Calu3 (cell line): ENCODE data around the gene FBLN2. TPM values are rescaled to one million over a fixed set of nuclear protein-coding genes. Genes with fewer than 3 reads are reported as not detected.

Source experiments
- BruUV-seq: library from RNA; stranded (reverse); fragments of 400-500 nt; replicated peaks from 2 replicates; lab custom pipeline; 2021; lab: Mats Ljungman, UMichigan
- CTCF ChIA-PET: fragments of 300-600 bp; sonication (Branson Sonifier 250); formaldehyde crosslinking; loops from one replicate; lab custom pipeline; 2022; ENCODE audit warnings: antibody characterized with exemption; lab: Charles Lee
- DNase-seq: peaks from one replicate; pipeline ENCODE4 v3.0.0; 2022
- H3K27ac Mint-ChIP-seq: one replicate; pipeline ENCODE4 v1.8.0; 2022; ENCODE audit warnings: mixed read lengths; ENCODE audit not compliant: unreplicated experiment
- H3K27me3 Mint-ChIP-seq: one replicate; pipeline ENCODE4 v1.8.0; 2022; ENCODE audit warnings: mixed read lengths; ENCODE audit not compliant: unreplicated experiment
- H3K36me3 Mint-ChIP-seq: one replicate; pipeline ENCODE4 v1.8.0; 2022; ENCODE audit warnings: mild to moderate bottlenecking, moderate library complexity, mixed read lengths; ENCODE audit not compliant: insufficient read depth, unreplicated experiment
- H3K4me1 Mint-ChIP-seq: one replicate; pipeline ENCODE4 v1.8.0; 2022; ENCODE audit warnings: mild to moderate bottlenecking, low read depth, mixed read lengths; ENCODE audit not compliant: unreplicated experiment
- H3K4me3 Mint-ChIP-seq: one replicate; pipeline ENCODE4 v1.8.0; 2022; ENCODE audit warnings: mild to moderate bottlenecking, low read depth, moderate library complexity, mixed read lengths; ENCODE audit not compliant: unreplicated experiment
- H3K9me3 Mint-ChIP-seq: one replicate; pipeline ENCODE4 v1.8.0; 2022; ENCODE audit warnings: low read depth, mixed read lengths; ENCODE audit not compliant: unreplicated experiment
- intact Hi-C: fragments of 100-400 bp; cut with micrococcal nuclease; formaldehyde crosslinking; loops from one replicate; pipeline ENCODE4 v1.10.0; 2022; ENCODE audit not compliant: unreplicated experiment
- total RNA-seq: library from RNA; stranded (reverse); gene quantifications from 2 replicates; pipeline ENCODE4 v1.2.3, GENCODE V29; 2022
- TF ChIP-seq, protein P1 (sequence below): fragments of 200-600 bp; IDR thresholded peaks from one replicate; pipeline ENCODE4 v1.8.0; 2022; ENCODE audit warnings: antibody characterized with exemption; ENCODE audit not compliant: unreplicated experiment

The FBLN2 gene
- total RNA-seq, 1 experiment from 2014 or later, result not detected

DNA sequence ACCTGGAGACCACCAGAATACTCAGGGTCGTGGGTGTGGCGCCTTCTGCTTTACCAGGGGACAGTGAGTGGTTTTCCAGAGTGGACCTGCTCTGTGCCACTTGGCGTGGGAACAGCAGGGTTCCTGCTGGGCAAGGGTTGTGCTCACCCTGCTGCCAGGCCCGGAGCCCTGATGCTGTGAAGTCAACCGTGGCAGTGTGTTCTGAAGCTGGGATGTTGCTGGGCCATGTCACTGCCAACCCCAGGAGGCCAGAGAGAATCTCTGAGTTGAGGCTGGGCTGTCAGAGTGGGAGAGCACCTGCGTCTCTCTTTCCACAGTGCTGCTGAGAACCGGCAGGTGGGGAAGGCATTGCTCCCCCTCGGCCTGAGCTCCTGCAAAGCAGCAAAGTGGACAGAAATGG is 48.7 kb downstream of the FBLN2 start:
- Mint-ChIP-seq H3K9me3 (no peaks in the 10 kb centered on the region), H3K27me3 (peaks cover 21% of the 10 kb centered on the region), H3K4me3 (no peak overlapping the region), H3K36me3 (no peaks in the 10 kb centered on the region), H3K4me1 (peaks cover 17% of the 10 kb centered on the region), H3K27ac (no peak overlapping the region)
- intact Hi-C loops, result no loop called here
- no TSS peak for BruUV-seq
- no peak for DNase-seq
- CTCF ChIA-PET, result no interaction called here
- TF ChIP-seq, protein P1, sequence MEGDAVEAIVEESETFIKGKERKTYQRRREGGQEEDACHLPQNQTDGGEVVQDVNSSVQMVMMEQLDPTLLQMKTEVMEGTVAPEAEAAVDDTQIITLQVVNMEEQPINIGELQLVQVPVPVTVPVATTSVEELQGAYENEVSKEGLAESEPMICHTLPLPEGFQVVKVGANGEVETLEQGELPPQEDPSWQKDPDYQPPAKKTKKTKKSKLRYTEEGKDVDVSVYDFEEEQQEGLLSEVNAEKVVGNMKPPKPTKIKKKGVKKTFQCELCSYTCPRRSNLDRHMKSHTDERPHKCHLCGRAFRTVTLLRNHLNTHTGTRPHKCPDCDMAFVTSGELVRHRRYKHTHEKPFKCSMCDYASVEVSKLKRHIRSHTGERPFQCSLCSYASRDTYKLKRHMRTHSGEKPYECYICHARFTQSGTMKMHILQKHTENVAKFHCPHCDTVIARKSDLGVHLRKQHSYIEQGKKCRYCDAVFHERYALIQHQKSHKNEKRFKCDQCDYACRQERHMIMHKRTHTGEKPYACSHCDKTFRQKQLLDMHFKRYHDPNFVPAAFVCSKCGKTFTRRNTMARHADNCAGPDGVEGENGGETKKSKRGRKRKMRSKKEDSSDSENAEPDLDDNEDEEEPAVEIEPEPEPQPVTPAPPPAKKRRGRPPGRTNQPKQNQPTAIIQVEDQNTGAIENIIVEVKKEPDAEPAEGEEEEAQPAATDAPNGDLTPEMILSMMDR, result no peak

DNA sequence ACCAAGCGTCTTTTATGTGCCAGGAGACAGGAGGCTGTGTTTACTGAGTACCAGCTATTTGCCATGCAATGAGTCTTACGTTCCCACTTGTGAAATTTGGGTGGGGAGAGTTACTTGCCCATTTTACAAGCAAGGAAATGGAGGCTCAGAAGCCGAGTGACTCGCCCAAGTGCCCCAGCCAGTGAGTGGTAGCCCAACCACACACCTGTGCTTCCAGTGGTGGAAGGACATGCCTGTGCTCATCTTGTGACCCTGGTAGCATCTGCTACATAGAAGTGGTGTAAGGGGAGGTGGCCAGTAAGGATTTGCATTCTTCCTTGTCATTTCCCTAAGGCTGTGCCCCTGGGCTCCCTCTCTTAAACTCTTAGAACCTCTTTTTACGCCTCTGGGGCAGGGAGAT is 49.3 kb downstream of the FBLN2 start:
- no peak overlapping the region for H3K4me3 Mint-ChIP-seq
- peaks cover 17% of the 10 kb centered on the region for H3K4me1 Mint-ChIP-seq
- TF ChIP-seq, protein P1, result no peak
- DNase-seq, result no peak
- no TSS peak for BruUV-seq
- no peak overlapping the region for H3K27ac Mint-ChIP-seq
- peaks cover 21% of the 10 kb centered on the region for H3K27me3 Mint-ChIP-seq
- H3K9me3 Mint-ChIP-seq, result no peaks in the 10 kb centered on the region
- H3K36me3 Mint-ChIP-seq, result no peaks in the 10 kb centered on the region
- CTCF ChIA-PET, result no interaction called here
- intact Hi-C loops, result no loop called here

DNA sequence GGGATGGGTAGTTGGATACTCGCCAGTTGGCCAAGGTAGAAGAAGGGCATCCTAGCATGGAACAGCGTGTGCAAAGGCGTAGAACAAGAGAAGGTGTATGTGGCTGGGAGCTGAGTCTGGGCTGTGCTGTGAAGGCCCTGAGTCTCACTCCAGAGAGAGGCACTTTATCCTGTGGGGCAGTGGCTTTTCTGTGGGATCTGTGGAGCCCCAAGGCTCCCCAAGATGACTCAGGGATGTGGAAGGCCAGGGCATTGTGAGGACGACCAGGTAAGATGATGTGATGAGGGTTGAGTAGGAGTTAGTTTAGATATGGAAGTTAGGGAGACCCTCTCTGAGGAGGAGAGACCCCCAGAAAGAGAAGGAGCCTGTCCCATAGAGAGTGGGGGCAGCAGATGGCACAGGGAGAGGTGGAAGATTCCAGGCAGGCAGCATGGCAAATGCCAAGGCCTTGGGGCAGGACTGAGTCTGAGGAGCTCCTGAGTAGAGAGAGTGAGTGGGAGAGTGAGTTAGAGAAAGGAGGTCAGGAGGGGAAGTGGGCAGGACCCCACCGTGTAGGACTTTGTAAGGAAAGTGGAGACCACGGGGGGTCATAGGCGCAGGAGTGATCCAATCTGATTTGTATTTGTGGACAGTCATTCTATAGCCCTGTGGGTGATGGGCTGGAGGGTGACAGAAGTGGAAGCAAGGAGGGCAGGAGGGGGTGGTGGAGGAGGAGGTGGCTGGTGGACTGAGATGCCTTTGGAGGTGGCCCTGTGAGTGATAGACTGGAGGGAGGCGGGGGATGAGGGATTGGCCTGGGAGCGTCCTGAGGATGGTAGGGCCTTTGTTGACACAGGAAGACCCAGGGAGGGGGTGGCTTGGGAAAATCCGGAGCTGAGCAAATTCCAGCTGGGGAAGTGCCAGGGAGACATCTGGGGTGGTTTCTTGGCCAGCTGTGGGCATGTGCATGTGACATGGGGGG is 50.3 kb downstream of the FBLN2 start:
- H3K4me1 Mint-ChIP-seq, result peaks cover 17% of the 10 kb centered on the region
- TF ChIP-seq, protein P1, result no peak
- H3K27ac Mint-ChIP-seq, result no peak overlapping the region
- no peaks in the 10 kb centered on the region for H3K9me3 Mint-ChIP-seq
- CTCF ChIA-PET, result no interaction called here
- intact Hi-C loops, result no loop called here
- H3K27me3 Mint-ChIP-seq, result peaks cover 21% of the 10 kb centered on the region
- H3K4me3 Mint-ChIP-seq, result no peak overlapping the region
- no peak for DNase-seq
- BruUV-seq, result no TSS peak
- no peaks in the 10 kb centered on the region for H3K36me3 Mint-ChIP-seq

DNA sequence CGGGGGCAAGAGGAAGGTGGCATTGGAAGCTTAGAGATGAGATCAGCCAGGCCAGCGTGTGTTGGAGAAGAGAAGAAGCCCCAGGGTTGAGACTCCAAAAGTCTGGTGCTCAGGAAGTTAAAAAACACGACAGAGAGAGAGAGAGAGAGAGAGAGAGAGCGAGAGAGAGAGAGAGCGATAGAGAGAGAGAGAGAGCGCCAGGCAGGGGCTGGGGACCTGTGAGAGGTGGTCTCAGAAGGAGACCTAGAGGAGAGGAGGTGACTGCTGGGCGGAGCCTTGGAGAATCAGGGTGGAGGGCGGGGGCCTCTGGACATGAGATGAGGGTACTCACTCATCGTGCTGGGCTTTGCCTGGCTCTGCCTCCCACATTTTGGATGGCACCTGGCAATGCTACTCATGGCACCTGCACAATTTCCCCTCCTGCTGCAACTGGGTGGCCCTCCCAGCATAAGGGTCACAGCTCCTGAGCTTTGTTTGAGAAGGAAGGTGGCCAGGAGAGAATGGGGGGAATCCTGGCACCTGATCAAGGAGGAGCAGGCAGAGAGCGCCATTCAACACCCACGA is 51.0 kb downstream of the FBLN2 start:
- intact Hi-C loops, result no loop called here
- peaks cover 26% of the 10 kb centered on the region for H3K27me3 Mint-ChIP-seq
- H3K27ac Mint-ChIP-seq, result peak overlapping the region; percentile 3
- TF ChIP-seq, protein P1, result no peak
- DNase-seq, result no peak
- H3K36me3 Mint-ChIP-seq, result no peaks in the 10 kb centered on the region
- H3K4me3 Mint-ChIP-seq, result no peak overlapping the region
- no peaks in the 10 kb centered on the region for H3K9me3 Mint-ChIP-seq
- BruUV-seq, result no TSS peak
- peaks cover 17% of the 10 kb centered on the region for H3K4me1 Mint-ChIP-seq
- CTCF ChIA-PET, result interaction anchor here (1.1 kb wide), 1 partner anchor 23 kb away, joined by 3 read pairs; no protein-coding TSS in a partner anchor
